GM19238 (cell line): ENCODE measurements around the gene BCAS4.

Experiments used
- DNase-seq: peaks from one replicate; pipeline ENCODE4 v3.0.0; 2011; ENCODE audit warnings: low spot score; ENCODE audit not compliant: insufficient read length

BCAS4 gene

DNA sequence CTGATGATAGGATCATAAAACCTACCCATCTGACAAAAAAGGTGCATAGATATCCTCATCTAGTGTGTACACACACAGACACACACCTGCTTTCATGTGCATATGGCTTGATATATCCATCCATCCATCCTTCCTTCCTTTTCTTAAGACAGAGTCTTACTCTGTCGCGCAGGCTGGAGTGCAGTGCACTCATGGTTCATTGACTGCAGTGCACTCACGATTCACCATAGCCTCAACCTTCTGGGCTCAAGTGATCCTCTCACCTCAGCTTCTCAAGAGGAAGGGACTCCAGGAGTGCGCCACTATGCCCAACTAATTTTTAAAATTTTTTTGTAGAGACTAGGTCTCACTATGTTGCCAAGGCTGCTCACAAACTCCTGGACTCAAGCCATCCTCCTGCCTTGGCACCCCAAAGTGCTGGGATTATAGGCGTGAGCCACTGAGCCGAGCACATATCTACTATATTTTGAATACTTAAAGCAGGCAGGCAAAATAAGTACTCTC lies 109.3 kb downstream of the BCAS4 start:
- no peak for DNase-seq

- DNase-seq: no peak
Measured at GRCh38 chr20:50909413-50909812, 114.6 kb downstream of the BCAS4 start.

DNA sequence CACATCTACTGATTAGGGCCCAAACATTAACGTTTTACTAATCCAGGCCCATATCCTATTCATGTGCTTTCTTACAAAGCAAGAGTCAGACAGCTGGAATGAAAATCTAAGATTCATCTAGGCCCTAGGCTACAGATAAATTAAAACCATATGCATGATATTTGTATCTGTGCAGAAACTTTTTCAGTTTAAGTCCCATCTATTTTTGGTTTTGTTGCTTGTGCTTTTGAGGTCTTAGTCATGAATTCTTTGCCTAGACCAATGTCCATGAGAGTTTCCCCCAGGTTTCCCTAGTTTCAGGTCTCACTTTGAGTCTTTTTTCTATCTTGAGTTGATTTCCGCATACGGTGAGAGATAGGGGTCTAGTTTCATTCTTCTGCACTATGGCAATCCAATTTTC lies 116.2 kb downstream of the BCAS4 start:
- DNase-seq: no peak

- no peak for DNase-seq
Measured at GRCh38 chr20:50911716-50912115, 116.9 kb downstream of the BCAS4 start.

DNA sequence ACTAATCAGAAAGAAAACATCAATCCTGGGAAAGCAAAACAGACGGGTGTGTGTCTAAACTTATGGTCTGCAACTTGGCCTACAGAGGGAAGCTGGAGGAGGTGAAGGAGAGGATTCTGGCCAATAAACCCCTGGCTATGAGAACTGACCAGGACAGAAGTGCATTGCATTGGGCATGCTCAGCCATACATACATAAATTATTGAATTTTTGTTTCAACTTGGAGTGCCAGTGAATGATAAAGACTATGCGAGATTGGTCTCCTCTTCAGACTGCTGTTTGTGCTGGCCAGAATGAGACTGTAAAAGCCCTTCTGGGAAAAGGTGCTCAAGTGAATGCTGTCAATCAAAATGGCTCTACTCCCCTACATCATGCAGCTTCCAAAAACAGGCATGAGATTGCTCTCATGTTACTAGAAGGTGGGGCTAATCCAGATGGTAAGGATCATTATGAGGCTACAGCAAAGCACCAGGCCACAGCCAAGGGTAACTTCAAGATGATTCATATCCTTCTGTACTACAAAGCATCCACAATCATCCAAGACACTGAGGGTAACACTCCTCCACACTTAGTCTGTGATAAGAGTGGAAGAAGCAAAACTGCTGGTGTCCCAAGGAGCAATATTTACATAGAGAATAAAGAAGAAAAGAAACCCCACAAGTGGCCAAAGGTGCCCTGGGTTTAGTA lies 119.0 kb downstream of the BCAS4 start:
- no peak for DNase-seq

DNA sequence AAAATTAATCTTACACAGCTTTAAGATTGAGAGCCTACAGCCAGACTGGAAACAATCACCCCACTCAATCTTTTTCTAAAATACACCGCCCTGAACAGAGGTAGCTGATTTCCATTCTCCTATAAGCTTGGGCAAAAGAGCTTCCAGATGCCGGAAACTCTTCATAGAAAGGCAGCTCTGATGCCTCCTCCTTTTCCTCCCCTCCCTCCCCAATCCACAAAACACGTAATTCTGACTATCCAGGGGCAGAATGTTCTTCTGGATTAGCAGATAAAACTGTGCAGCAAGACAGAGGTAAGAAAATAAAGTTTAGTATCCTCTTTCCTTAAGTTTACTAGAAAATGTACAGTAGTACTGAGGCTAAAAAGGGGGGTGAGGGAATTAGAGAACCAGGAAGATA lies 120.6 kb downstream of the BCAS4 start:
- DNase-seq: no peak

GRCh38 chr20:50916257-50916656 lies 121.4 kb downstream of the BCAS4 start:
- DNase-seq: no peak

GRCh38 chr20:50916934-50917333 lies 122.1 kb downstream of the BCAS4 start:
- DNase-seq: no peak

DNA sequence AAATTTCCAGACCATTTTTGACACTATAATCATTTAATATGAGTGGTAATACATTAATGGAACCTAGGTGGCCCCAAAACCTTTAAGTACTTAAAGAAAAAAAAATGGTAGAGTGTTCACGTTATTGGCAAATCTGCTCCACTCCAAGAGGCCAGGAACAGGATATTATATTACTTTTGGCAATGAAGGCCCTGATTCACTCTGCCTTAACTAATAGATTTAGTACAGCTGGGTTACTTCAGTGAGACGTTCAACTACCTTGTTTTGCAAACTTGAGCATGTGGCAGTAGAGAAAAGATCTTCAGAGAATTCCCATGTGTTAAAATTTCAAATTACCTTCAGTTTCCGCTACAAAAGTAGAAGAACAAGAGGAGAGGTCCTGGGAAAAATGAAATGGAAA lies 123.5 kb downstream of the BCAS4 start:
- DNase-seq: no peak

DNA sequence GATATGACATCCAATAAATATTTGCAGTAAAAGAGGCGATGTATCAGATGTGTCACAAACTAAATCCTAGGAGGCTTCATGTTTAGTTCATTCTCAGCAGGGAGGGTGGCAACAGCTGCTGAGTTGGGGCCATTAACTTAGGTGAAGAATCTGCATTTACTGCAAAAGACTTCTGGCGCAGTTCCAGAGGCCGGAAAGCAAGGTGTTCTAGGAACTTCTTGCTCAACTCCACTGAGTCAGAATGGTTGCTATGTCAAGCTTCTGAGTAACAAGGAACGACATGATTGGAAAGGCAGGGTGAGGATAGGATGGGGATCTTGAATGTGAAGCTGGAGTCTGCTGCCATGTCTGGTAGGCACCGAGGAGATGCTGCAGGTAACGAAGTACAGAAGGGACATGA lies 124.7 kb downstream of the BCAS4 start:
- DNase-seq: no peak

DNA sequence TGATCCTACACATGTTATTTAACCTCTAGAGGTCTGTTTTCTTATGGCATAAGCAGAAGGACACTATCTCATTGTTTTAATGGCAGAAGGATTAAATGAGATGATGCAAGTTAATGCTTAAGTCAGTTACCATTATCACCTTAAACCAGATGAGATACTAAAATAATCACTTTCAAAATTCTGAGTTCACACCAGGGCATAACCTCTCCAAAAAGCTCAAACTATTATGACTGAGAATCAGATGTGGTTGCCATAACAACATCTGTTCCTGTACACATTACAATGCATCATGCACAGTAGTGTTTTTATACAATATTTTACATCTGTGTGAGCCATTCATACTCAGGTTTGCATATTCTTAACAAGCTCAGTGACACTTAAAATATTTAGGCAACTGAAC lies 126.1 kb downstream of the BCAS4 start:
- DNase-seq: no peak

DNA sequence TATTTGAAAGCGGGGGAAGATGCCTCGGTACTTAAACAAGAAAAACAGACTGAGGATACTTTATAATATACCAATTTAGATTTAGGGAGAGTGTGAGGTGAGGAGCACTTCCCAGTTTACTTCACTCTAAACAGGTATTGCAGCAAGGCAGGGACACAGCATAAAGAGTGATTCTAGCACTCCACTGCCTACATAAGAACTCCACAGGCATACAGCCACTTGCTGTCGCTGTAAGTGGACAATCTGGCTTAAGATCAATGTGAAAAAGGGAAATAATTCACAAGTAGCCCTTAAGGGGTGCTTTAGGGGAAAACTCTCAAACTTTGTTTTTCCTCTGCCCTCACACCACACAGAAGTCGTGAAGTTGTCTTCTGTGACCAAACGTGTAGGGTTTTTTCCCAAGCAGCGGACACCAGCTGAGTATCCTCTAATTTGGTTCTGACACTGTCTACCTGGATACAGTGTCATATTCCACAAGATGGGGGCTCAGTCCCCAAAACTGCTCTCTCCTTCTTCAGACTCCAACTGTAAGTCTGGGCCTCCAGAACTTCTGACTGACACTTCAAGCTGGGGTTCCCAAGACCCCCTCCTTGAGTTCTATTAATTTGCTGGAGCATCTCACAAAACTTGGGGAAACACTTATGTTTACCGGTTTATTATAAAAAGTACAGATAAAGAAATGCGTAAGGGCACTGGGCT lies 127.1 kb downstream of the BCAS4 start:
- DNase-seq: no peak

GRCh38 chr20:50924261-50924920 lies 129.5 kb downstream of the BCAS4 start:
- no peak for DNase-seq

- DNase-seq: no peak
Measured at GRCh38 chr20:50926530-50926929, 131.7 kb downstream of the BCAS4 start.
